Lung (tissue), 12 donors: ENCODE data around the gene UVSSA. TPM values are rescaled to one million over a fixed set of nuclear protein-coding genes. Genes with fewer than 3 reads are reported as not detected.

Experiments
- ATAC-seq: fragments of 200-7000 bp; cut with Tn5 transposase; one replicate; pipeline ENCODE4 v1.9.1; 2020; ENCODE audit warnings: moderate number of reproducible peaks; ENCODE audit not compliant: insufficient read depth, low FRiP score
- DNase-seq, 3 donors: peaks; one replicate each; pipeline ENCODE4 v3.0.0-alpha.2; 2013 to 2017
- H3K27ac ChIP-seq, 2 donors: one replicate each; pipeline ENCODE4 v1.5.1; 2013; ENCODE audit warnings: mild to moderate bottlenecking in 2 of 2, moderate library complexity in 2 of 2, control low read depth in 1 of 2, inconsistent platforms in 1 of 2, low read depth in 1 of 2, low read length in 1 of 2
- H3K27me3 ChIP-seq, 3 donors: one replicate each; pipeline ENCODE4 v1.5.1; 2013; ENCODE audit warnings: low read length in 2 of 3; ENCODE audit not compliant: control insufficient read depth in 3 of 3, insufficient read depth in 3 of 3
- H3K36me3 ChIP-seq, 4 donors: one replicate each; pipeline ENCODE4 v1.5.1; 2013; ENCODE audit warnings: low read length in 4 of 4, mild to moderate bottlenecking in 1 of 4, moderate library complexity in 1 of 4; ENCODE audit not compliant: control insufficient read depth in 4 of 4, insufficient read depth in 4 of 4
- H3K4me1 ChIP-seq, 5 donors: one replicate each; pipeline ENCODE4 v1.5.1; 2013; ENCODE audit warnings: low read length in 5 of 5, mild to moderate bottlenecking in 2 of 5, moderate library complexity in 1 of 5; ENCODE audit not compliant: control insufficient read depth in 5 of 5, insufficient read depth in 5 of 5
- H3K4me3 ChIP-seq: one replicate; pipeline ENCODE4 v1.5.1; 2013; ENCODE audit warnings: mild to moderate bottlenecking, control low read depth, moderate library complexity
- H3K9ac ChIP-seq, 2 donors: one replicate each; pipeline ENCODE4 v1.5.1; 2013; ENCODE audit warnings: low read length in 2 of 2, control low read depth in 1 of 2; ENCODE audit not compliant: insufficient read depth in 1 of 2
- H3K9me3 ChIP-seq, 4 donors: one replicate each; pipeline ENCODE4 v1.5.1; 2013; ENCODE audit warnings: low read length in 3 of 4, mild to moderate bottlenecking in 1 of 4, moderate library complexity in 1 of 4; ENCODE audit not compliant: control insufficient read depth in 4 of 4, insufficient read depth in 3 of 4
- CTCF ChIP-seq: IDR thresholded peaks from 2 replicates; pipeline ENCODE4 v1.5.1; 2012; ENCODE audit warnings: mild to moderate bottlenecking; ENCODE audit errors: control extremely low read depth, extremely low read depth
- WGBS, 2 donors: extraction: QIAGEN DNeasy Blood & Tissue Kit; methylation state at CpG; one replicate each; pipeline ENCODE4 v1.1.7; 2013; 5-methylcytosine and 5-hydroxymethylcytosine counted together
- polyA plus RNA-seq, 2 donors: library from polyadenylated mRNA; stranded (reverse); fragments of 200-250 nt; gene quantifications; one replicate each; pipeline ENCODE4 v1.2.1, GENCODE V29; 2013
- total RNA-seq, 2 donors: library from RNA; depleted of rRNA in 1 of 2; stranded (reverse); fragments of >200 nt in 1 of 2; gene quantifications; one replicate each; pipeline ENCODE4 v1.2.1, GENCODE V29; 2014 to 2021
- donor health status: control.
- donor health status: control.
- donor health status: Bipolar disorder and iron deficiency.
- donor health status: healthy.
- donor health status: DM: yes; HTN: yes; CAD: no.

The UVSSA gene
- total and polyA plus RNA-seq, 4 donors, result 9.8 to 50.9 (median 17.7) TPM

- Histone ChIP-seq H3K4me3 (no peak overlapping the region), H3K27ac (no peak overlapping the region), H3K9ac (peak overlapping the region in 1 of 2 donors; percentile 19), H3K9me3 (no peaks in the 10 kb centered on the region), H3K27me3 (no peaks in the 10 kb centered on the region), H3K36me3 (peaks cover 0 to 32% (median under 1%) of the 10 kb centered on the region in 4 donors), H3K4me1 (peaks cover 0 to 16% (median 8%) of the 10 kb centered on the region in 5 donors)
- no peak for ATAC-seq
- peak; percentile 78 to 79 (median 78) for DNase-seq
- WGBS, 2 donors, result 38 to 41% methylated on average over 24 of the region's 24 CpGs
- TF ChIP-seq CTCF, result peak; percentile 83
Measured at GRCh38 chr4:1351854-1352566, 5.0 kb downstream of the UVSSA start.

DNA sequence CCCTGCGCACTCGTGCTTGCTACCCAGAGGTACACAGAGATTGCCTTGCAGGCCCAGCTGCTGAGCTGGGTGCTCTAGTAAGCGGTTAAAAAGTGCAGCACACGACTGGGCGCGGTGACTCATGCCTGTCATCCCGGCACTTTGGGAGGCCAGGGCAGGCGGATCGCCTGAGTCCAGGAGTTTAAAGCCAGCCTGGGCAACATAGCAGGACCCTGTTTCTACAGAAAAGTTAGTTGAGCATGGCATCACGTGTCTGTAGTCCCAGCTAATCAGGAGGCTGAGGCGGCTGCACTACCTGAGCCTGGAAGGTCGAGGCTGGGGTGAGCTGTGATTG lies 5.5 kb downstream of the UVSSA start:
- DNase-seq (no peak), ATAC-seq (no peak)
- Histone ChIP-seq H3K36me3 (peaks cover 0 to 36% (median 3%) of the 10 kb centered on the region in 4 donors), H3K4me3 (no peak overlapping the region), H3K4me1 (peaks cover 0 to 15% (median 8%) of the 10 kb centered on the region in 5 donors), H3K27ac (no peak overlapping the region), H3K27me3 (no peaks in the 10 kb centered on the region), H3K9me3 (no peaks in the 10 kb centered on the region), H3K9ac (no peak overlapping the region)
- no peak for TF ChIP-seq CTCF
- WGBS, 2 donors, result 93 to 96% methylated on average over 12 of the region's 12 CpGs

- WGBS, 2 donors, result 91 to 94% methylated on average over 30 of the region's 30 CpGs
- no peak for TF ChIP-seq CTCF
- Histone ChIP-seq H3K4me3 (no peak overlapping the region), H3K9me3 (no peaks in the 10 kb centered on the region), H3K27me3 (no peaks in the 10 kb centered on the region), H3K27ac (no peak overlapping the region), H3K4me1 (peaks cover 0 to 6% (median 3%) of the 10 kb centered on the region in 5 donors), H3K9ac (no peak overlapping the region), H3K36me3 (peaks cover 0 to 44% (median 3%) of the 10 kb centered on the region in 4 donors)
- ATAC-seq (no peak), DNase-seq (no peak)
Measured at GRCh38 chr4:1353186-1354055, 6.4 kb downstream of the UVSSA start.
